Skeletal muscle cell (primary cell): ENCODE results near the gene CYTH4.
"Not testable (repeated sequence)": the region's sequence is repeated elsewhere in the genome, so short reads cannot be mapped to it uniquely, and the experiment has no call there.

Experiments
- DNase-seq: peaks from one replicate; pipeline ENCODE4 v3.0.0-alpha.2; 2010; ENCODE audit warnings: low read depth
- H3K4me3 ChIP-seq: 2 replicates; pipeline ENCODE4 v1.5.1; 2011; ENCODE audit warnings: low read depth, mild to moderate bottlenecking, control low read depth, low read length, moderate library complexity

Gene CYTH4

DNA sequence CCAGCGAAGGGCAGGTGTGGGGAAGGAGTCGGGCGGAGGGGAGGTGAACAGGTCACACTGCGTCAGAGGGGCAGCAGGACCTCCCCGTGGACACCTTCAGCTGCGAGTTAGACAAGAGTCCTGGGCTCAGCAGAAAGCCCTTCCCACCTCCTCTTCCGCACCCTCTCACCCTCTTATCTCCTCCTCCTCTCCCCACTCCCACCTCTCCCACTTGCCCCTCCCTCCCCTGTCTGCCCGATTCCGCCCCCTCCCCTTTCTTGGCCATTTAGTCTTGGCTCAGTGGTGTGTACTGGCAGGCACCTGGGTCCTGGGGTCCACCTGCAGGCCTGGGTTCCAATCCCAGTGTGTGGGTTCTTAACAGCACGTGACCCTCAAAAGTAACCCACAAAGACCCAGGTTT, 37.2 kb downstream of the CYTH4 start:
- no peak overlapping the region for H3K4me3 ChIP-seq
- no peak for DNase-seq

DNA sequence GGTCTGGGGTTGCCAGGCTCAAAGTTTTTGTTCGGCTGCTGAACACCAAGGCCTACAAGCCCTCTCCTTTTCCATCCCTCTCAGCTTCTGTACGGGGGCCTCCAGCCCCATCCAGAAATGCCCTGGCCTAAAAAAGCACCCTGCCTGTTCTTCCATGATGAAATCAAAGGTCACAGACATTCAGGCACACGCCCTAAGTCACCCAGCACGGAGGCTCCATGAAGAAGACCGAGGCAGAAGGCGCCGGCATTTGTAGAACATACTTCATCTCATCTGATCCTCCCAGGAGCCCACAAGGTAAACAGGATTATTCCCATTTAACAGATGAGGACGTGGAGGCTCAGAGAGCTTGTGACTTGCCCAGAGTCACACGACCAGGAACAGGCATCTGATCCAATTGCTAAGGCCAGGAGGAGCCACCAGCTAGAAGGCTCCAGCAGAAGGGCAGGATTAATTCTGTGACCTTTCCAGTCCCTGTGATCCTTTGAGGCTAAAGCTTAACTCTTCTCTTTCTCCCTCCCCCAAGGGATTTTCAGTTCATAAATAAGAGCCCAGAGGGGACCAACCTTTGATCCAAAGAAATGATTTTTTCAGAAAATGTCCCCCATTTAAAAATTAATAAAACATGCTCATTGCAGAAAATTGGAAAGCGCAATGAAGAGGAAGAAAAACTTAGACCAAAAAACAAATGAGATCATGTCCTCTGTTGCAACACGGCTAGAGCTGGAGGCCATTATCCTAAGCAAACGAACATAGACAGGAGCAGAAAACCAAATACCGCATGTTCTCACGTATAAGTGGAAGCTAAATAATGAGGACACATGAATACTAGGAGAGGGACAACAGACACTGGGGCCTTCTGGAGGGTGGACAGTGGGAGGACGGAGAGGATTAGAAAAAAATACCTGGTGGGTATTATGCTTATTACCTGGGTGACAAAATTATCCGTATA, 38.7 kb downstream of the CYTH4 start:
- DNase-seq = no peak

DNA sequence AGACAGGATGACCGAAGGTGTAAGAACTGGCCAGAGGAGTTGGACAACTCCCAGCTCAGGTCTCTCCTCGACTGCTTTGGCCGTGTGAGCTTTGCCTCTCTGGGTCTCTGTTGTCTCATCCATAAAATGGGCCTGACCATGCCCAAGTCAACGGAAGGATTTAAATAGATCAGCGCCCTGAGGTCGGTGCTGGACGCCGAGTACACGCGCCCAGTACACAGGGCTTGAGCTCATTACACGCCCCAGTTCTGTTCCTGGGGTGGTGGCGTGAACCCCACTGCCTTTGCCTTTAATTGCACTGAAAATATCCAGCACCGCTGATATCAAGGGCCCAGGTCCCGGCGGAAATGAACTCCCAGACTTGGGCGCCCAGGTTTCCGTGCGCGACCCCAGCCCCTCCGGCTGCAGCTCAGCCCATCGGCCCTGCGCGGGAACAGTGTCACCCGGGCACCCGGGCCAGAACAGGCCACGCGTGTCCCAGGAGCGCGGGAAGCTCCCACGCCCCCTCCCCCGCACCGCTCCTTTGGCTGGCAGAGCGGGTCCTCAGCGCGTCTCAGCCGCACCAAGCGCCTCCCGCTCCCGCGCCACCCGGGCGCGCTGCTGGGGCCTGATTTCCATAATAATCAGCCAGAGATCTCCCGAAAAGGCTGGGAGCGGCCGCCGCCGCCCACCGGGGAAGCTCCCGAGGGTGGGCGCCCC, 42.2 kb downstream of the CYTH4 start:
- DNase-seq = no peak
- H3K4me3 ChIP-seq = peak overlapping the region; percentile 29

More for the DNA sequence above, 38.7 kb downstream of the CYTH4 start:
- no peak overlapping the region for H3K4me3 ChIP-seq

GRCh38 chr22:37325039-37325395, 42.7 kb downstream of the CYTH4 start:
- no peak for DNase-seq
- peak overlapping the region; percentile 29 for H3K4me3 ChIP-seq

- no peak overlapping the region for H3K4me3 ChIP-seq
- DNase-seq = no peak
Observed at GRCh38 chr22:37326726-37327125, 44.4 kb downstream of the CYTH4 start.

GRCh38 chr22:37328017-37328416, 45.7 kb downstream of the CYTH4 start:
- peak; percentile 57 for DNase-seq
- H3K4me3 ChIP-seq = no peak overlapping the region

- not testable (repeated sequence) for H3K4me3 ChIP-seq, DNase-seq
Observed at GRCh38 chr22:37328538-37329237, 46.4 kb downstream of the CYTH4 start.

DNA sequence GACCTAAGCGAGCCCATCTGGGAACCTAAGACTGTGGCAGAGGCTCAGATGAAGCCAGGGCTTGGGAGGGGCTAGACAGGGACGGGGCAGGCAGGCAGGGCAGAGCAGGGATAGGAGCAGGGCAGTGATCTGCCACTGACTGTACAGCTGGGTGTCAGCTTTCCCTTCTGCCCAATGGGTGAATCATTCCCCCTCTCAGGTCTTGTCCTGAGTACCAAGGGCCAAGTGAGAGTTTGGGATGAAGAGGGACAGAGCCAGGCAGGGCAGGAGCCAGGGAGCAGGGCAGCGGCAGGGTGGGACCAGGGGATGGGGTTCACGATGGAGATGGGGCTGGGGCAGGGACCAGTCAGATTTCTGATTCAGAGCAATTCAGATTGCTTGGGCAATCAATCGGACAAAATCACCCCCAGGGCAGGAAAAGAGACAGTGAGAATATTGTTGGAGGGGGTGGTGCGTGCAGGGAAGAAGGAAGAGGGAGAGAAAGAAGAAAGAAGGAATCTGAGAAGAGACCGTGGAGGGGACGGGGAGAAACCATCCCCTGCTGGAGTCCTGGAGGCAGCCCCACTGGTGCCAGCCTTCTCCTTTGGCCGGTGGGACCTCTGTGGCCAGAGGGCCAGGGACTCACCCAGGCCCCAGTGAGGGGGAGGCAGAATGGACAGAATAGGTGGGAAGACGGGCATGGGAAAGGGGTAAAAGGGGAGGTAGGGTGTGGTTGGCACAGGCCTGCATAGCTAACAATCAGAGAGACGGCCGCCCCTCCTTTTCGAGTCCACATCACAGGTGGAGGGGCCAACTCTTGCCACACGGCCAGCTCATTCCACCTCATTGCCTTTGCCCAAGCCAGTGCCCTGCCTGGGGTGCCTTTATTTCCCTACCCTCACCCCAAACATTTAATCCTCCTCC, 47.2 kb downstream of the CYTH4 start:
- DNase-seq = no peak
- no peak overlapping the region for H3K4me3 ChIP-seq

DNA sequence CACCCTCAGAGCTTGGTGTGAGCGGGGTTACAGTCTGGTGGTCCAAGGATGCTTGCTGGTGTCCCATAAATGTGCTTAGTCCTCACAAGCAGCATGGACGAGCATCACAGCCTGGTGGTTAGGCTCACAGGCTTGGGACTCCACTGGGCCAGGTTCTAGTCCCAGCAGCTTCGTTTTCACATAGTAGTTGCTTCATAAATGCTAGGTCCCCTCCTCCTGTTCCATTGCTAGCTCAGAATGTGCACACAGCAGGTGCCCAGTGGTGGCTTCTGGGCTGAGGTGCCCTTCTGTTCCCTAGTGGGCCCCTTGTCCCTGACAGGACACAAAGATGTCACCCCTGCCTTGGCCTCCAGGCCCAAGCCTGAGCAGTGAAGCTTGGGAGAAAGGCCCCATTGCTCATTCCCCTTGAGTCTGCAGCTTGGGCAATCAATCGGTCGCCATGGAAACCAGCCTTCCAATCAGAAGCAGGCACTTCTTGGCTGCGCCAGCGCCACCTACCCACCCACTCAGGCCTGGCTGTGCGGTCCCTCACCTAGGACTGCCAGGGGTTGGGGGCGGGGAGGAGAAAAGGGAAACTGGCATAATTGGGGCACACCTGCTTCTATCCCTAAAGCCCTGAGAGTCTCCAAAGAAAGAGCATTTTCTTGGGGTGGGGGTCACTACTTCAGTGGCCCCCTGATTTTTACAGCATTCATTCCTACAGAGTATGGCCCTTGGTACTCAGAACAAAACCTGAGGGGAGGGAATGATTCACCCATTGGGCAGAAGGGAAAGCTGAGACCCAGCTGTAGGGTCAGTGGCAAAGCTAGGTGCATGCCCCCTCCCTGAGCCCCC, 48.1 kb downstream of the CYTH4 start:
- peak; percentile 66 for DNase-seq
- H3K4me3 ChIP-seq = no peak overlapping the region

DNA sequence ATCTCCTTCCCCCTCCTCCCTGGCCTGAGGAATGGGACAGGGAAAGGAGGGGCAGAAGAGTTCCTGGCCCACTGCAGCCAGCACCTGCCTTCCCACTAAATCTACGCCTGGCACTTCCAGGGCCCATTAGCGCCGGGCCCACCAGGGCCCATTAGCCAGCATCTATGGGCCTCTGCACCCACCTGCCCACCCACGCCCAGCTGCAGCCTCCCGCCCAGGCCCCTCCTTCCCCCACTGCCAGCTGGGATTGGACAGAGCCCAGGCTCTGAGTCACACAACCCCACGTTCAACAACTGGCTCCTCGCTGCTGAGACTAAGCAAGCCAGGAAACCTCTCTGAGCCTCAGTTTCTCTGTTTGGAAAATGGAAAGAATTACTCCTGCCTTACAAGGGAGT, 48.7 kb downstream of the CYTH4 start:
- no peak for DNase-seq
- H3K4me3 ChIP-seq = no peak overlapping the region

DNA sequence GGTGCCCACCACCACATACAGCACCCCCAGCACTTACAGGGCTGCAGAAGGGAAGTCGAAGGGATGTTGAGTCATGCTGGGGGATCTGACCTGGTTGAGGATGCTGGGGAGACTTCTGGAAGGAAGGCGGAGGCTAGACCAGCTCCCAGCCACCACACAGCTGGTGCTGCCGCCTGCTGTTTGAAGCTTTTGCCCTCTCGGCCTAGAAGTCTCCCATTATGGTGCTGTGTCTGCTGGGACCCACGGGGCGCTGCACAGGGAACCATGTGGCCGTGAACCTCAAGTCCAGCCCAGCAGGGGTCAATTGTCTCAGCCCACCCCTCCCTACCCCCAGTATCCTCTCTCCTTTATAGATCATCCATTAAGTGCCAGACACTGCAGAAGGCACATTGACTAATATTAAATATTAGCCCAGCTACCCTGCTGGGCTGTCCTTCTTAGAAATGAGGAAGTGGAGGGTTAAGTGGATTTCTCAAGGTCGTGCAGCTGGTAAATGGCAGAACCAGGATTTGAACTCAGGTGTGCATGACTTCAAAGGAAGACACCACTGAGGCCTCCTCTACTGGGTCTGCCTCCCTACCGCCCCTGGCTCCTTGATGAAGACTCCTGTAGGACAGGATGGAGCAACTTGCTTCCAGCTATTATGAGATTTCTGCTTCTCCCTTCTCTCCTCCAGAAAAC, 49.7 kb downstream of the CYTH4 start:
- no peak overlapping the region for H3K4me3 ChIP-seq
- DNase-seq = no peak

- no peak for DNase-seq
- H3K4me3 ChIP-seq = no peak overlapping the region
Observed at GRCh38 chr22:37333724-37334460, 51.6 kb downstream of the CYTH4 start.

- no peak for DNase-seq
- peak overlapping the region; percentile 3 for H3K4me3 ChIP-seq
Observed at GRCh38 chr22:37334461-37334858, 52.2 kb downstream of the CYTH4 start.

DNA sequence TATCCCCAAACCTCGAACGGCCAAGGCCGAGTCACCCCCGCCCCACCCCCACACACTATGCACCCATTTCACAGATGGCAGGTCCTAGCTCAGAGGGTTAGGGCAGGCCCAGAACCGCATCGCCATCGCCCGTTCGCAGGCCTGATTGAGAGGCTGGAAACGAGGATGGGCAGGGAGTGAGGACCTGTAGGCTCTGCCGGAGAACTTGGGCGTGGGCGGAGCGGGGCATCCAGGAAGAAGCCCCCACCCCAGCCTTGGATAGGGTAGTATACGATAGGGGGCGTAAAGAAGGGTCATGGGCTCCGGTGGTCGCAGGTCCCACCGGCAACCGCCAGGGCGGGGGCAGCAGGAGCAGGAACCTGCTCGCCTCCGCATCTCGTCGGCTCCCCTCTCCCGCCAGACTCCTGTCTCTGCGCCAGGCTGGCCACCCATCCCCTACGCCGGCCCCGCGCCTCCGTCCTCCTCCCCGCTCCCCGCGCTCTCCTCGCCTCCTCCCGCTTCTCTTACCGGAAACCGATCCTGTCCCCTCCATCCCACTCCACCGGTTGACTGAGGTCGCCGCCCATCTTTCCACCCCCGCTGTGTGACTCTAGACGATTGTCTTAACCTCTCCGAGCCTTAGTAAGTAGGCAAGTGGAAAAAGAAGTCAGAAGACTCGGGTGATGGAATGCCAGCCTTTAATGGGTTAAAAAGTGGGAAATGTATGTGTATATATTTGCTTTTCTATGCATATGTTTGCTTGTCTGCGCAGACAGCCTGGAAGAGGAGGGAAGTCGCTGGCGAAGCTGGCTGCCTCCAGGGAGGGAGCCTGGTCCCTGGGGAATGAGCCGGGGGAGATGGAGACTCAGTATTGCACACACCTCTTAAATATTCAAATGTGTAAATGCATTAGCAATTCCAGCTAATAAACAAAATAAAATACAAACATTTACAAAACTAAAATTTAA, 52.8 kb downstream of the CYTH4 start:
- H3K4me3 ChIP-seq = peak overlapping the region; percentile 11

DNA sequence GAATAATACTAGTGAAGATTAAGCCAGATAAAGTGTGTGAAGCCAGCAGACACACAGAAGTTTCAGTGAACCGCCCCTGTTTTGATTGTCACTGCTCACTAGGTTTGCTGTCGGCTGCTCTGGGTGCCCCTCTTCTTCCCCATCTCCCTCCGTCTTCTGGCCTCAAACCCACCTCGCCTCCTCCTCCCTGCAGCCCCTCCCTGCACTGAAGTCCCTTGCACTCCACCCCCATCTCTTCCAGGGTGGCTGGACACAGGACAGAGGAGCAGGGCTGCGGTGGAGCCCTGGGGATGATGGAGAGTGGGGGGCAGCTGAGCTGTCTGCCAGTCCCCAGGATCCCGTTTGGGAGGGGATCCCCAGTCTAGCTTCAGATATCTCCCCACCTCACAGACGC, 53.5 kb downstream of the CYTH4 start:
- DNase-seq = no peak
- no peak overlapping the region for H3K4me3 ChIP-seq

More for the DNA sequence above, 52.8 kb downstream of the CYTH4 start:
- DNase-seq = no peak

- no peak overlapping the region for H3K4me3 ChIP-seq
- DNase-seq = no peak
Observed at GRCh38 chr22:37336579-37336978, 54.3 kb downstream of the CYTH4 start.
